Loucy (cell line): Measurements from ENCODE around the gene E2F3.

Experiments
- H2AFZ ChIP-seq: fragments of 200-600 bp; sonication (generic); 2 replicates; pipeline ENCODE4 v1.6.0; 2016; ENCODE audit warnings: antibody characterized with exemption, mild to moderate bottlenecking, low read length, moderate library complexity
- H3F3A ChIP-seq: fragments of 200-600 bp; 2 replicates; pipeline ENCODE4 v1.6.0; 2016; ENCODE audit warnings: antibody characterized with exemption, low read depth, mild to moderate bottlenecking
- H3K27me3 ChIP-seq: fragments of 200-600 bp; sonication (generic); 2 replicates; pipeline ENCODE4 v1.6.1; 2014; ENCODE audit warnings: low read length, mild to moderate bottlenecking; ENCODE audit not compliant: insufficient read depth, poor library complexity, severe bottlenecking
- H3K36me3 ChIP-seq: fragments of 200-600 bp; sonication (generic); 2 replicates; pipeline ENCODE4 v1.6.1; 2016; ENCODE audit warnings: low read length; ENCODE audit not compliant: insufficient read depth
- H3K4me1 ChIP-seq: fragments of 200-600 bp; sonication (generic); 2 replicates; pipeline ENCODE4 v1.5.1; 2014; ENCODE audit warnings: low read length, mild to moderate bottlenecking; ENCODE audit not compliant: insufficient read depth, poor library complexity, severe bottlenecking
- H3K4me2 ChIP-seq: fragments of 200-600 bp; sonication (generic); 2 replicates; pipeline ENCODE4 v1.6.0; 2014; ENCODE audit warnings: antibody characterized with exemption, low read length, low read depth, mild to moderate bottlenecking; ENCODE audit not compliant: poor library complexity, severe bottlenecking
- H3K4me3 ChIP-seq: fragments of 200-600 bp; sonication (generic); 2 replicates; pipeline ENCODE4 v1.5.1; 2014; ENCODE audit warnings: low read length, mild to moderate bottlenecking, mixed read lengths; ENCODE audit not compliant: poor library complexity, severe bottlenecking
- H3K79me2 ChIP-seq: fragments of 200-600 bp; sonication (generic); 2 replicates; pipeline ENCODE4 v1.6.1; 2014; ENCODE audit warnings: low read length; ENCODE audit not compliant: insufficient read depth
- H3K9ac ChIP-seq: fragments of 200-600 bp; sonication (generic); 2 replicates; pipeline ENCODE4 v1.6.0; 2014; ENCODE audit warnings: mild to moderate bottlenecking, low read depth, low read length, moderate library complexity; ENCODE audit not compliant: poor library complexity, severe bottlenecking
- H3K9me2 ChIP-seq: fragments of 200-600 bp; sonication (generic); replicated peaks from 2 replicates; pipeline ENCODE4 v1.6.1; 2016; ENCODE audit warnings: low read depth, low read length, mixed read lengths
- H3K9me3 ChIP-seq: fragments of 200-600 bp; sonication (generic); 2 replicates; pipeline ENCODE4 v1.6.1; 2014; ENCODE audit warnings: mild to moderate bottlenecking, antibody characterized with exemption, low read length, low read depth; ENCODE audit not compliant: insufficient read depth
- H4K20me1 ChIP-seq: fragments of 200-600 bp; sonication (generic); 2 replicates; pipeline ENCODE4 v1.6.0; 2014; ENCODE audit warnings: antibody characterized with exemption, low read length, mild to moderate bottlenecking; ENCODE audit not compliant: insufficient read depth, poor library complexity, severe bottlenecking
- CTCF ChIP-seq: fragments of 200-600 bp; sonication (generic); conservative IDR thresholded peaks from 2 replicates; pipeline ENCODE4 v1.5.1; 2014; ENCODE audit warnings: mild to moderate bottlenecking, antibody characterized with exemption, low read length
- EZH2phosphoT487 ChIP-seq: fragments of 200-600 bp; IDR thresholded peaks from 2 replicates; pipeline ENCODE4 v1.6.1; 2018; ENCODE audit warnings: antibody characterized with exemption, mild to moderate bottlenecking, moderate library complexity, borderline replicate concordance

The E2F3 gene

GRCh38 chr6:20490591-20490990 lies 88.9 kb downstream of the E2F3 start:
- no peaks in the 10 kb centered on the region for H3F3A ChIP-seq
- peaks cover 12% of the 10 kb centered on the region; the same call in 1 of the 2 replicates for H3K79me2 ChIP-seq
- no peak for TF ChIP-seq EZH2phosphoT487
- TF ChIP-seq CTCF: no peak
- no peak overlapping the region for H3K9ac ChIP-seq
- no peaks in the 10 kb centered on the region for H3K9me2 ChIP-seq
- no peak overlapping the region for H2AFZ ChIP-seq
- no peaks in the 10 kb centered on the region for H4K20me1 ChIP-seq
- H3K4me1 ChIP-seq: no peaks in the 10 kb centered on the region
- peaks cover 74% of the 10 kb centered on the region for H3K36me3 ChIP-seq
- H3K9me3 ChIP-seq: no peaks in the 10 kb centered on the region
- no peak overlapping the region for H3K4me3 ChIP-seq
- no peak overlapping the region for H3K4me2 ChIP-seq
- no peaks in the 10 kb centered on the region for H3K27me3 ChIP-seq

- Histone ChIP-seq H3K79me2 (peaks cover 12% of the 10 kb centered on the region; the same call in 1 of the 2 replicates), H2AFZ (no peak overlapping the region), H3F3A (no peaks in the 10 kb centered on the region), H3K4me1 (no peaks in the 10 kb centered on the region), H3K4me3 (no peak overlapping the region), H3K27me3 (no peaks in the 10 kb centered on the region), H3K9me3 (no peaks in the 10 kb centered on the region), H3K9me2 (no peaks in the 10 kb centered on the region), H4K20me1 (no peaks in the 10 kb centered on the region), H3K36me3 (peaks cover 60% of the 10 kb centered on the region), H3K4me2 (no peak overlapping the region), H3K9ac (no peak overlapping the region)
- no peak for TF ChIP-seq EZH2phosphoT487
- no peak for TF ChIP-seq CTCF
These were observed 90.4 kb downstream of the E2F3 start for GRCh38 chr6:20492099-20492498.

GRCh38 chr6:20497216-20498040 lies 95.7 kb downstream of the E2F3 start:
- Histone ChIP-seq H2AFZ (no peak overlapping the region), H3F3A (no peaks in the 10 kb centered on the region), H3K9me3 (no peaks in the 10 kb centered on the region), H4K20me1 (no peaks in the 10 kb centered on the region), H3K27me3 (no peaks in the 10 kb centered on the region), H3K79me2 (no peaks in the 10 kb centered on the region), H3K36me3 (peaks cover 7% of the 10 kb centered on the region; the same call in 1 of the 2 replicates), H3K9ac (no peak overlapping the region), H3K9me2 (no peaks in the 10 kb centered on the region), H3K4me3 (no peak overlapping the region), H3K4me1 (no peaks in the 10 kb centered on the region), H3K4me2 (no peak overlapping the region)
- no peak for TF ChIP-seq CTCF
- no peak for TF ChIP-seq EZH2phosphoT487
